Calu3 (cell line): ENCODE results near the gene COQ2. TPM values are rescaled to one million over a fixed set of nuclear protein-coding genes. Genes with fewer than 3 reads are reported as not detected.

ENCODE experiments used
- Bru-seq: library from RNA; stranded (reverse); fragments of 400-500 nt; gene quantifications from one replicate; lab custom pipeline; 2021; lab: Mats Ljungman, UMichigan
- BruChase-seq, 2 experiments: library from RNA; stranded (reverse); fragments of 400-500 nt; gene quantifications; one replicate each; lab custom pipeline; 2021; lab: Mats Ljungman, UMichigan
- BruUV-seq: library from RNA; stranded (reverse); fragments of 400-500 nt; replicated peaks from 2 replicates; lab custom pipeline; 2021; lab: Mats Ljungman, UMichigan
- CTCF ChIA-PET: fragments of 300-600 bp; sonication (Branson Sonifier 250); formaldehyde crosslinking; loops from one replicate; lab custom pipeline; 2022; ENCODE audit warnings: antibody characterized with exemption; lab: Charles Lee
- DNase-seq: peaks from one replicate; pipeline ENCODE4 v3.0.0; 2022
- H3K27ac Mint-ChIP-seq: one replicate; pipeline ENCODE4 v1.8.0; 2022; ENCODE audit warnings: mixed read lengths; ENCODE audit not compliant: unreplicated experiment
- H3K27me3 Mint-ChIP-seq: one replicate; pipeline ENCODE4 v1.8.0; 2022; ENCODE audit warnings: mixed read lengths; ENCODE audit not compliant: unreplicated experiment
- H3K36me3 Mint-ChIP-seq: one replicate; pipeline ENCODE4 v1.8.0; 2022; ENCODE audit warnings: mild to moderate bottlenecking, moderate library complexity, mixed read lengths; ENCODE audit not compliant: insufficient read depth, unreplicated experiment
- H3K4me1 Mint-ChIP-seq: one replicate; pipeline ENCODE4 v1.8.0; 2022; ENCODE audit warnings: mild to moderate bottlenecking, low read depth, mixed read lengths; ENCODE audit not compliant: unreplicated experiment
- H3K4me3 Mint-ChIP-seq: one replicate; pipeline ENCODE4 v1.8.0; 2022; ENCODE audit warnings: mild to moderate bottlenecking, low read depth, moderate library complexity, mixed read lengths; ENCODE audit not compliant: unreplicated experiment
- H3K9me3 Mint-ChIP-seq: one replicate; pipeline ENCODE4 v1.8.0; 2022; ENCODE audit warnings: low read depth, mixed read lengths; ENCODE audit not compliant: unreplicated experiment
- CTCF ChIP-seq: fragments of 200-600 bp; IDR thresholded peaks from one replicate; pipeline ENCODE4 v1.8.0; 2022; ENCODE audit warnings: antibody characterized with exemption; ENCODE audit not compliant: unreplicated experiment
- intact Hi-C: fragments of 100-400 bp; cut with micrococcal nuclease; formaldehyde crosslinking; loops from one replicate; pipeline ENCODE4 v1.10.0; 2022; ENCODE audit not compliant: unreplicated experiment
- long read RNA-seq: library from polyadenylated mRNA; stranded (forward); transcript quantifications from one replicate; pipeline ENCODE4 v2.0.0, GENCODE V29; 2022
- total RNA-seq: library from RNA; stranded (reverse); gene quantifications from 2 replicates; pipeline ENCODE4 v1.2.3, GENCODE V29; 2022

The COQ2 gene
- 15.5 and 16.3 TPM in 2 replicates for total RNA-seq
- Bru-seq, nascent RNA: percentile 70 among the genes with signal in this experiment
- BruChase-seq, experiment 1, labeled RNA remaining after a 6-hour chase: percentile 64 among the genes with signal in this experiment
- BruChase-seq, experiment 2, labeled RNA remaining after a 2-hour chase: percentile 60 among the genes with signal in this experiment
- long read RNA-seq, transcript COQ2-206 (7 exons, 1,641 nt): major isoform, 25 of 32 reads
- long read RNA-seq, partial matches to known transcripts: 2 of 32 reads
- long read RNA-seq, other reads (novel, unspliced or antisense): 4 of 32 reads

- peak; percentile 93 for DNase-seq
- CTCF ChIA-PET: interaction anchor here (0.6 to 0.8 kb wide), 3 partner anchors 10 to 654 kb away, joined by 3 read pairs; no protein-coding TSS in a partner anchor
- H3K4me3 Mint-ChIP-seq: peak within 1 kb of the TSS; percentile 83
- no peaks in the 10 kb centered on the region for H3K27me3 Mint-ChIP-seq
- H3K27ac Mint-ChIP-seq: peak within 1 kb of the TSS; percentile 84
- TF ChIP-seq CTCF: no peak
- peaks cover 21% of the 10 kb centered on the region for H3K4me1 Mint-ChIP-seq
- intact Hi-C loops: loop anchor here (5.0 kb wide), 2 partner anchors 212 to 432 kb away; no protein-coding TSS in a partner anchor
- H3K36me3 Mint-ChIP-seq: peaks cover 15% of the 10 kb centered on the region
- H3K9me3 Mint-ChIP-seq: no peaks in the 10 kb centered on the region
- BruUV-seq: TSS peak; percentile 91
Measured at GRCh38 chr4:83284193-83285054, at the start of gene COQ2. Gene COQ2 (minus strand): TSS chr4:83284798. CDS start chr4:83284764, 34 bp downstream.

GRCh38 chr4:83331956-83332355, 47.4 kb upstream of the COQ2 start:
- H3K9me3 Mint-ChIP-seq: no peaks in the 10 kb centered on the region
- H3K4me3 Mint-ChIP-seq: no peak overlapping the region
- H3K27ac Mint-ChIP-seq: no peak overlapping the region
- H3K4me1 Mint-ChIP-seq: no peaks in the 10 kb centered on the region
- BruUV-seq: no TSS peak
- H3K27me3 Mint-ChIP-seq: no peaks in the 10 kb centered on the region
- no peak for DNase-seq
- H3K36me3 Mint-ChIP-seq: peaks cover 12% of the 10 kb centered on the region
- CTCF ChIA-PET: no interaction called here
- intact Hi-C loops: no loop called here
- TF ChIP-seq CTCF: no peak

- Mint-ChIP-seq H3K36me3 (peaks cover 5% of the 10 kb centered on the region), H3K27ac (no peak overlapping the region), H3K9me3 (no peaks in the 10 kb centered on the region), H3K4me1 (no peaks in the 10 kb centered on the region), H3K4me3 (no peak overlapping the region), H3K27me3 (no peaks in the 10 kb centered on the region)
- BruUV-seq: no TSS peak
- intact Hi-C loops: no loop called here
- no peak for DNase-seq
- CTCF ChIA-PET: interaction anchor here (0.8 kb wide), 1 partner anchor 11 kb away, joined by 4 read pairs; no protein-coding TSS in a partner anchor
- no peak for TF ChIP-seq CTCF
Measured at GRCh38 chr4:83329521-83330110, 45.0 kb upstream of the COQ2 start.

- no peaks in the 10 kb centered on the region for H3K36me3 Mint-ChIP-seq
- no peak for DNase-seq
Measured at GRCh38 chr4:83328521-83329187, 44.1 kb upstream of the COQ2 start.

More at GRCh38 chr4:83328521-83329187, 44.1 kb upstream of the COQ2 start:
- Mint-ChIP-seq H3K4me1 (no peaks in the 10 kb centered on the region), H3K27me3 (no peaks in the 10 kb centered on the region), H3K4me3 (no peak overlapping the region), H3K9me3 (no peaks in the 10 kb centered on the region), H3K27ac (no peak overlapping the region)
- intact Hi-C loops: no loop called here
- CTCF ChIA-PET: interaction anchor here (0.8 kb wide), 1 partner anchor 12 kb away, joined by 4 read pairs; no protein-coding TSS in a partner anchor
- no TSS peak for BruUV-seq
- no peak for TF ChIP-seq CTCF
